Jurkat, Clone E6-1 (cell line): Measurements from ENCODE around the gene DSCAML1.

Experiments
- DNase-seq: peaks from one replicate; pipeline ENCODE4 v3.0.0-alpha.2; 2011; ENCODE audit warnings: low read depth, low spot score
- H3K4me3 ChIP-seq: 2 replicates; pipeline ENCODE4 v1.5.1; 2011; ENCODE audit warnings: mild to moderate bottlenecking, low read length, control low read depth, moderate library complexity

Gene DSCAML1

DNA sequence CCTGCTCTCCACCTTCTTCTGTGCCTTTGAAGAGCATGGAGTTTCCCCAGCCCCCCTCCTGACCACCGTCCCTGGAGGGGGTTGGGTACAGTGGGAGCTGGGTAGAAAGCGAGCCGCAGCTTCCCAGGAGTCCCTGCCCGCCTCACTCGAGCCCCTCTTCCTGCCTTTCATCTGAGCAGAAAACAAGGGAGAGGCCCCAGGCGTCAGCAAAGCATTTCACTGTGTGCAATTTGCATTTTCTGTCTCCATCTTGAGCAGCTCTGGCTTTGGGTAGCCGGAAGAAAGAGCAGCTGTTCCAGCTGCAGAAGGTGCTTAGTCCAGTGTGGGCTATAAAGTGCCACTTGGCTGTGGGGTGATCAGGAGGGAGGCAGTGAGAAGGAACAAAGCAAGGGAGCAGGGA lies 239.7 kb downstream of the DSCAML1 start:
- no peak overlapping the region for H3K4me3 ChIP-seq
- DNase-seq: no peak

GRCh38 chr11:117554601-117555333 lies 242.2 kb downstream of the DSCAML1 start:
- no peak for DNase-seq
- H3K4me3 ChIP-seq: no peak overlapping the region

GRCh38 chr11:117552626-117553025 lies 244.4 kb downstream of the DSCAML1 start:
- H3K4me3 ChIP-seq: no peak overlapping the region
- no peak for DNase-seq

DNA sequence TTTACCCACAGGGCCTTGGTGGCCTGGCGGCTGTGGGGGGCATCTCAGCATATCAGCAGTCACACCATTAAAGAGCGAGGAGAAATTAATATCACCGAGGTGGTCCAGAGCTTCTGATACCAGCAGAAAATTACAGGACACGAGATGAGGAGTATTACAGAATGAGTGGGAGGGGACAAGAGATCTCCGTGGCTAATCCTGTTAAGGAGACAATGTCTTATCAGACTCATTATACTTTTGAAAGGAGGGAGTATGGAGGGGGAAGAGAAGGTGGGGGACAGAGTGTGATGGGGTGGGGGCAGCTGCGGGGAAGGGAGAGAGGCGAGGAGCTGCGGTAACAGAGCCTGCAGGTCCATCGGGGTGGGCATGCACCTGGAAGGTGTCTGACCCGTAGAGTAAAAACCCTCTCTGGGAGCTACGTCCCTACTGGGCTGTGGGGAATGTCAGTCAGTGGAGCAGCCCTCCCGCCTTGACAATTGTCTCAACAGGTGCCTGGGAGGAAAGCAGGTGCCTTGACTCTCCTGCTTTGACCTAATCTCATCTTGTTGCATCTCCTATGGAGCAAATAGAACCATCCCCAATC lies 245.2 kb downstream of the DSCAML1 start:
- DNase-seq: no peak
- H3K4me3 ChIP-seq: no peak overlapping the region

DNA sequence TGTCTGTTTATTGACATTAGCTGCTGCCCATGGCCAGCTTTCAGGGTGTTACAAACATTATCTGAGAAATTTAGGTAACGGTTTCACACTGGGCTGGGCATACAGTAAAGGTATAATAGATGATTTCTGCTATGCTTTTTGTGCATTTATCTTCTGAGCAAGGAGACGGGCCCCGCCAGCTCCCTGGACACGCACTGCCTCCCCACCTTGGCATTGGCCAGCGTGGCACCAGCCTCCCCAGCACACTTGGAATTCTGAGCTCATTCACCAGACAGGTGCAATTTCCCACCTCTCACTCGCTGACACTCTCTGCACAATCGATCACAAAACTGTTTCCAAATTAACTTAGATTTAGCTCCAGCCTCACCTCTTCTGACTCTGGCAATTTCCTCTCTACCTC lies 246.6 kb downstream of the DSCAML1 start:
- no peak for DNase-seq
- no peak overlapping the region for H3K4me3 ChIP-seq

GRCh38 chr11:117549417-117549816 lies 247.6 kb downstream of the DSCAML1 start:
- no peak for DNase-seq
- H3K4me3 ChIP-seq: no peak overlapping the region

- DNase-seq: no peak
Measured at GRCh38 chr11:117548876-117549275, 248.1 kb downstream of the DSCAML1 start.

DNA sequence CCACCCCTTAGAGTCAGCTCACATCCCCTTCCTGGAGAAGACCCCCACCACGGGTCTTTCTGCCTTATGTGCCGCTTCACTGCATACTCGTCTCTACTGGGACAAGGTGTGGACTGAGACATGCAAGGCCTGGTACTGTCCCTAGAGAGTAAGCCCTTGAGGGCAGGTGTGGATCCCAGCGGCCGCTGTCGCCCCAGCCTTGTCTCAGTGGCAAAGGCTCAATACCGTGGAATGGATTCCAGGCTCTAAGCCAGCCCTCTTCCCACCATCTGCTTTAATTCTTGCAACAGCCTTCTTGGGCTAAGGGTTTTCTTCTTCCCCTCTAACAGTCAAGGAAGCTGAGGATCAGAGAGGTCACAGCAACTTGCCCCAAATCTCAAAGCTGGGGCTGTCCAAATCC lies 249.1 kb downstream of the DSCAML1 start:
- H3K4me3 ChIP-seq: no peak overlapping the region
- DNase-seq: no peak

More at GRCh38 chr11:117548876-117549275, 248.1 kb downstream of the DSCAML1 start:
- H3K4me3 ChIP-seq: no peak overlapping the region

DNA sequence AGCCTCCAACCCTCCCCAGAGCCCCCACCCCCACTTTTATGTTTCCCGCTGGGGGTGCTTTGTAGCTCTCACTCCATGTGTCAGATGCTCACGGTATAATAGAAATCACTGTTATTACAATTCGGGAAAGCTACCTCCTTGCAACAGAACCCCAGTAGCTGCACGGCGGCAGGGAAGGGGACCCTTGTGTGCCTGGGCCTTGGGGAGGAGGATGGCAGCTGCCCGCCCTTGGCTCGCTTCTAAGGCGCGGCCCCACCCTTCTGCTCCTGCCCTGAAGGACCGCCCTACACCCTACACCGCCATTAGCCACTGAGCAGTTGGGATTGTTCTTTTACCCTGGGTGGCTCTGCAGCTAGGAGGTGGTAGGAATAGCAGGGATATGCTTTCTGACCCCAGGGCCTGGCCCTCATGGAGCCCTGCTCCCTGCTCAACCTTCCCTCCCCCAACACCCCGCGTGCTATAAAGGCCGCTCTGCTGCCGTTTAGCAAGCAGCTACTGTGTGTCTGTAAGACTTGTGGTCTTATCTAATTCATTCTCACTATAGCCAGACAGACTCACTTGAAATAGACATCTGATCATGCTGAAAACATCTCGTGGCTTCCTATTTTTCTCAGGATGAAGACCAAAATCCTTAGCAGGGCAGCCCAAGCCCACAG lies 249.7 kb downstream of the DSCAML1 start:
- H3K4me3 ChIP-seq: no peak overlapping the region
- no peak for DNase-seq

- no peak for DNase-seq
- H3K4me3 ChIP-seq: no peak overlapping the region
Measured at GRCh38 chr11:117546431-117547194, 250.4 kb downstream of the DSCAML1 start.

GRCh38 chr11:117545706-117546105 lies 251.3 kb downstream of the DSCAML1 start:
- DNase-seq: no peak
- no peak overlapping the region for H3K4me3 ChIP-seq

DNA sequence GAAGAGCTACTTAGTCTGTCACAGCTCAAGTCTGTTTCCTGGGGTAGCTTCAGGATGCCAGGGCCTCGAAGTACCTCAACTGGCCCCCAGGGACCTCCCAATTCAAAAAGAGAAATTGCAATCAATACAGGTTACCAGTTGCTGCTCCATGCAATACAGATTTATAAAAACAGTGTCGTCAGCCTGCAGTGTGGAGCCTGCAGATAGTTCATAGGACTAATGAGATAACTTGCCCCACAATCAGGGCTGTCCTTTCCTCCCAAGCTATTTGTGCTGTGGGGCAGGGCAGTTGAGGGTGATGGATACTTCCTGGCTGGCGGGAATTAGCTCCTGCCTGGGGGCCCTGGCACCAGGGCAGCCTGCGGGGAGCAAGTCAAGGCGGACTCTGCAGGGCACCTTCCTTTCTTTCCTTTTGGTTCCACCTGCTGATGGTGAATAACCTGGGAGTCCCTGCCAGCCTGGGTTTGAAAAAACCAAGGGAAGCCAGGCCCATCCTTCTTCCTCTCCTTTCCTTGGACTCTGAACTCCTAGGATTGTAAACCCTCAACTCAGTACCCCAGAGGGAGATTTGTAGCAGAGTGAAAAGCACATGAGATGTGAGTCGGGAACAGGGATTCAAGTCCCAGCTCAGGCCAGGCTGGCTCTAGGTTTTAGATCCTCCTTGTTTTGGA lies 252.8 kb downstream of the DSCAML1 start:
- no peak for DNase-seq
- no peak overlapping the region for H3K4me3 ChIP-seq

DNA sequence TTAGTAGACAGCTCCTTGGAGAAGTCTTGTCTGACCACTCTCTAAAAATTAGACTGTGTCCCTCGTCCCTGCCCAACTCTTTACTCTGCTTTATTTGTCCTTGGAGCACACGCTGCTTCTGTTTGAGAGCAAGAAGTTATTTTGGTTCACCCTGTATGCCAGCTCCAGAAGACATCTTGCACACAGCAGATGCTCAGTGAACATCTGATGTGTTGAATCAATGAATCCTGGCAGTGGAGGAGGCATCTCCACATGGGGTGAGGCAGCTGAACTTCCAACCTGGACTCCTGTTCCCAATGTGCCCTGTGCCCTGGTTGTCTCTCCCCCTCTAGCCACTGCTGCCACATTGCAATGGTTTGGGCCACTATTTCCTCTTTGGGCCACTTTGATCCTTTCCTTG lies 255.8 kb downstream of the DSCAML1 start:
- no peak overlapping the region for H3K4me3 ChIP-seq
- DNase-seq: no peak

DNA sequence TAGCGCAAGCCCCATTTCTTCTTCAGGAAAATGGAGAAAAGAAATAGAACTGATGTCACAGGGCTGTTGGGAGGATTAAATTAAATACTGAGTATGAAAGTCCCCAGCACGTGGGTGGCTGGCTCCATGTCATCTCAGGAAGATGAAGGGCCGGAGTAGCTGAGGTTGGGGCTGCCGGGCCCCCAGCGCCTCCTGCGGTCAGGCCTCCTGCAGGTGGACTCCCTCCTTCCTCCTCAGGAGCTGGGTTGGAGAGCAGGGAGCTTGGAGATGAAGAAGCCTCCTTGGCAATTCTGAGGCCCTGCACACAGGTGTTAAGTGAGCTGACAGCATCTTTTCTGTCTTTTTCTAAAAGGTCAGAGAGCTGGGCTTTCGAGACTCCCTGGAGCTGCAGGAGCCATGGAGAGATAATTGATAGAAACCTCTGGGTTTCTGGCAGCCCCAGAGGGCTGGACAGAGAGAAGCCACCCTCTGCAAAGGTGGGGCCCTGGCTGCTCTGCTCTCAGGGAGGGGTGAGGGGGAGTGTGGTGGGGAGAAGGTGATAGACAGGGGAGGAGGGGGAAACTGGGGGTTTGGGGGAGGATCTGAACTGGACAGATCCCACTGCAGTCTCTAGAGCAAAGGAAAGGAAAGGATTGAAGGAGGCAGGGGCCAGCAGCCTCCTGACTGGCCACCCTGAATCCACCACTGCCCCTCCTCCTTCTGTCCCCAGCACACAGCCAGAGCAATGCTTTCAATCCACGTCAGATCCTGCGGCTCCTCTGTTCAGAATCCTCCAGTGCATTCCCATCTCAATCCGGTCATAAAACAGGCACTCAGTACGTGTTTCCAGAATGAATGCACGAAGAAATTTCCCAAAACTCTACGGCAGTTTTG lies 258.5 kb downstream of the DSCAML1 start:
- H3K4me3 ChIP-seq: no peak overlapping the region
- no peak for DNase-seq

DNA sequence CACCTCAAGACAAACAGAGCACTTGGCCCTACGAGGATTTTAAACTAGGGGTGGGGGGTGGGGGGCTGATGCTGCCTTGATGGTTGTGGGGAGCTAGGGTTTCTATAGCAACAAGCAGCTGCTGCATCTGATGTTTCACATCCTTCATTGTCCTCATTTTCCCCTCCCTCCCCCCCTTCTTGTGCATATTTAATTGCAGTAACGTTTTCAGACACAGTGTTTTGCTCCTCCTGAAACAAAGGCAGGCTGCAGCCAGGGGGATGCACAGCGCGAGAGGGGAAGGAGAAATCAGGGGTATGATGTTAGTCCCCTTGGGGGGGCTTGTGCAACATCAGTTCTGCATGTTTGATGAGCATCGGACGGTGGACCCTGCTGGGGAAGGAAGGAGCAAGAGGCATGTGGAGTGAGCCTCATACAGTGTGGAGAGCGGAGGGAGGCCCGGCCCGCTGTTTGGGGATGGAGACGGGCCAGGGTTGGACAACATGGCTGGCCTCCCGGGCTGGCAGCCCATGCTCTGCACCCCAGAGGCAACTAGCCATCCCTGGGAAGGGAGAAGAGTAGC lies 261.1 kb downstream of the DSCAML1 start:
- DNase-seq: no peak
- H3K4me3 ChIP-seq: no peak overlapping the region

- no peak overlapping the region for H3K4me3 ChIP-seq
- DNase-seq: no peak
Measured at GRCh38 chr11:117535201-117535849, 261.7 kb downstream of the DSCAML1 start.

- no peak for DNase-seq
- no peak overlapping the region for H3K4me3 ChIP-seq
Measured at GRCh38 chr11:117532568-117532967, 264.4 kb downstream of the DSCAML1 start.

DNA sequence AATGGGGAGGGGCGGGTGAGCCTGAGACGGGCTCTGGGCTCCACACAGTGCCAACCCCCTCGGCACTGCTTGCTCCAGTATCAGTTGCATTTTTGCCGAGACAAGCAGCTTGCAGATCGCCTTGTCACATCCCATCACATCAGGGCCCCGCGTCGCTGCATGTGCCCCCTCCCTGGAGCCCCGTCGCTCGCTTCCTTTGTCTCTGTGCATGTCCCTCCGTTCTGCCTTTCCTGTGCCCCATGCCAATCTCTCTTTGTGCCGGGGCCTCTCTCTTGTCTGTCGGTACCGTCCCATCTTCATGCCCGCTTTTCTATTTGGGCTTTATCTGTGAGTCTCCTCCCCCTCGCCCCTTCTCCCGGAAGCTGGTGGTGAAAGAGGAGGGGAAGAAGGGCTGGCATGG lies 267.2 kb downstream of the DSCAML1 start:
- no peak overlapping the region for H3K4me3 ChIP-seq
- DNase-seq: no peak
